Suprapubic skin (tissue), 4 donors: ENCODE measurements around the gene LRRN2.

Experiments
- CTCF ChIP-seq, 2 donors: fragments of 200-600 bp in 1 of 2; fragments of 450-650 bp in 1 of 2; sonication (generic) in 1 of 2; IDR thresholded peaks; one replicate each; pipeline ENCODE4 v1.5.1; 2016 to 2019; ENCODE audit warnings: antibody characterized with exemption in 2 of 2, mild to moderate bottlenecking in 1 of 2, moderate library complexity in 1 of 2
- EP300 ChIP-seq: sonication (generic); formaldehyde crosslinking; IDR thresholded peaks from one replicate; pipeline ENCODE4 v1.6.1; 2017; ENCODE audit warnings: antibody characterized with exemption
- POLR2A ChIP-seq, 2 donors: fragments of 450-650 bp; IDR thresholded peaks; one replicate each; pipeline ENCODE4 v1.6.1; 2017; ENCODE audit warnings: antibody characterized with exemption in 2 of 2, mild to moderate bottlenecking in 2 of 2, moderate library complexity in 2 of 2
- POLR2AphosphoS5 ChIP-seq, 3 donors: sonication (generic); formaldehyde crosslinking; IDR thresholded peaks; one replicate each; pipeline ENCODE4 v1.6.1; 2017; ENCODE audit warnings: antibody characterized with exemption in 3 of 3

GRCh38 chr1:204735042-204735441, 49.5 kb upstream of the LRRN2 start:
- TF ChIP-seq CTCF (IDR thresholded peaks at IDR 0.05) (no peak), POLR2A (IDR thresholded peaks at IDR 0.05) (no peak), EP300 (no peak), POLR2AphosphoS5 (IDR thresholded peaks at IDR 0.05) (no peak)
